ENCODE measurements around the gene IFT57. TPM values are rescaled to one million over a fixed set of nuclear protein-coding genes. Genes with fewer than 3 reads are reported as not detected.
"Not testable (repeated sequence)": the region's sequence is repeated elsewhere in the genome, so short reads cannot be mapped to it uniquely, and the experiment has no call there.

Gene IFT57
- total RNA-seq, 8 experiments from 2014 or later: 21.4 to 80.5 (median 29.2) TPM

DNA sequence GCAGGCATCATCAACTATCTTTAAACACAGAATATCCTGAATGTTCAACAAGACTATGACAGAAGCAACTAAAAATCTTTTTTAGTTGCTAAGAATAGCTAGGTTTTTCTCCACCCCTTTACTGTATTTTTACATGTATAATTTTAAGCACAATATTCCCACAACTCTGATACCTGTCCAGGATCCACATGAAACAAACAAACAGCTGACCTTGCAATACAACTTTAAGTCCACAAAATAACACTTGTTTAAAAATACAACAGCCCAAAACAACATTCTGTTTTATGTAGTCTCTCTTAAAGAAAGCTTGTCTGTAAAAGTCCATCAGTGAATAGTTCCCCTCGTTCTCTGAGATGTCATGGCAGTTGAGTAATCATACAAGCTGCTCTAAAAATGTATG, 41.1 kb downstream of the IFT57 start:
- no peak overlapping the region for H3K4me3 ChIP-seq
- H3K4me1 ChIP-seq (replicated peaks in 1 of 2): peaks cover 4 to 15% of the 10 kb centered on the region in 2 donors
- no peak for ATAC-seq (replicated peaks in 6 of 8)
- no peak overlapping the region for H3K27ac ChIP-seq
- in situ Hi-C loops (cut with MboI; ENCODE audit: low pct_unique_long_range_greater_than_20kb in 2 of 9, low sequenced_read_pairs in 9 of 9, unreplicated experiment in 9 of 9): no loop called here
- WGBS, 10 experiments: 43 to 86% (median 83%) methylated on average over 1 of the region's 1 CpG; no CpG with 5 or more reads in 2 of the 10 experiments

DNA sequence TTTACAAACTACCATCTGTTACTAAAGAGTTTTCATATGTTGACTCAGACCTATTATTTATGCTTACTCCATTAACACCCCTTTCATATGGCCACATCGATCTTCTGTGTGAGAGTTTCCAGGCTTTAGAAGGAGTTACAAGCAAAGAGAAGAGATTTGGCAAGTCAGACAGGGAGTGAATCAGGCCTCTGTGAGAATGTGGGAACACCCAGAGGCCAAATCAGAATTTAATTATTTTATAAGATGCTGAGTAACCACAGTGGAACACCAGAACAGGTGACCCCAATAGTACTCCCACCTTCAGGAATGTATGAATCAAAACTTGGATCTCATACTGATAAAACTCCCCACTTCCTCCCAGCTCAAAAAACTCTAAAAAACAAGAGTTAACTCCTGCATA, 42.0 kb downstream of the IFT57 start:
- peak; percentile 45 to 96 (median 62) for ATAC-seq (replicated peaks in 6 of 8)
- in situ Hi-C loops (cut with MboI; ENCODE audit: low pct_unique_long_range_greater_than_20kb in 2 of 9, low sequenced_read_pairs in 9 of 9, unreplicated experiment in 9 of 9): no loop called here

DNA sequence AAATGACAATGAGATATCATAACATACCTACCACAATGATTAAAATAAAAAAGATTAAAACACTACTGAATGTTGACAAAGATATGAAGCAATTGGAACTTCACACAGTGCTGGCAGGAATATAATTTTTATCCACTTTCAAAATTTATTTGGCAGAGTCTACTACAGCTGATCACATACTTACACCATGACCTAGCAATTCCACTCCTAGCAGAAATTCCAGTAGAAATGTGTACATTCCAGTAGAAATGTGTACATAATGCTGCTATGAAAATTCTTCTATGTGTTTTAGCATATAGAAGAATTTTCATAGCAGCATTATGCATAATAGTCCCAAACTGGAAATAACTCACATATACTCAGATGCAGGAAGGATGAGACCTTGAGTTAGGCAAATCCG, 43.5 kb downstream of the IFT57 start:
- in situ Hi-C loops (cut with MboI; ENCODE audit: low pct_unique_long_range_greater_than_20kb in 2 of 9, low sequenced_read_pairs in 9 of 9, unreplicated experiment in 9 of 9): no loop called here
- no peak overlapping the region for H3K27ac ChIP-seq
- WGBS, 10 experiments: 100% methylated on average over 1 of the region's 1 CpG; no CpG with 5 or more reads in 8 of the 10 experiments
- no peak overlapping the region for H3K4me3 ChIP-seq
- peak in 3 of 8 experiments; percentile 39 to 93 (median 41) for ATAC-seq (replicated peaks in 6 of 8)
- peaks cover 4 to 17% of the 10 kb centered on the region in 2 donors for H3K4me1 ChIP-seq (replicated peaks in 1 of 2)

More for the DNA sequence above, 42.0 kb downstream of the IFT57 start:
- Histone ChIP-seq H3K4me1 (replicated peaks in 1 of 2) (peaks cover 4 to 17% of the 10 kb centered on the region in 2 donors), H3K4me3 (no peak overlapping the region), H3K27ac (no peak overlapping the region)
- WGBS, 10 experiments: 0 to 67% (median 23%) methylated on average over 1 of the region's 1 CpG; no CpG with 5 or more reads in 4 of the 10 experiments

DNA sequence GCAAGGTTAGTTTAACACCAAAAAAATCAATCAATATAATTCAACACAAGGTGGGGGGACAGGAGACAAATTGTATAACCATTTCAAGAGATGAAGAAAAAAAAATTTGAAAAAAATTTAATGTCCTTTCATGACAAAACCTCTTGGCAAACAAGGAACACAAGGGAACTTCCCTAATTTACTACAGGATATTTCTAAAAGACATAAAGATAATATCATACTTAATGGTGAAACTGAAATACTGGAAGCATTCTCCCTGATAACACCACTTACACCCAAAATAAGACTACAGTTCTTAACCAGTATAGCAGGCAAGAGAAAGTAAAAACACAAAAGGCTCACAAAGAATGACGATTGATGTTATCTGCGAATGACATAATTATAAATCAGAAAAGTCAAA, 44.7 kb downstream of the IFT57 start:
- WGBS, 10 experiments: 89 to 100% (median 100%) methylated on average over 1 to 2 of the region's 2 CpGs; no CpG with 5 or more reads in 2 of the 10 experiments
- ATAC-seq (replicated peaks in 6 of 8): no peak
- in situ Hi-C loops (cut with MboI; ENCODE audit: low pct_unique_long_range_greater_than_20kb in 2 of 9, low sequenced_read_pairs in 9 of 9, unreplicated experiment in 9 of 9): no loop called here
- Histone ChIP-seq H3K4me1 (replicated peaks in 1 of 2) (peaks cover 4 to 17% of the 10 kb centered on the region in 2 donors), H3K4me3 (no peak overlapping the region), H3K27ac (no peak overlapping the region)

DNA sequence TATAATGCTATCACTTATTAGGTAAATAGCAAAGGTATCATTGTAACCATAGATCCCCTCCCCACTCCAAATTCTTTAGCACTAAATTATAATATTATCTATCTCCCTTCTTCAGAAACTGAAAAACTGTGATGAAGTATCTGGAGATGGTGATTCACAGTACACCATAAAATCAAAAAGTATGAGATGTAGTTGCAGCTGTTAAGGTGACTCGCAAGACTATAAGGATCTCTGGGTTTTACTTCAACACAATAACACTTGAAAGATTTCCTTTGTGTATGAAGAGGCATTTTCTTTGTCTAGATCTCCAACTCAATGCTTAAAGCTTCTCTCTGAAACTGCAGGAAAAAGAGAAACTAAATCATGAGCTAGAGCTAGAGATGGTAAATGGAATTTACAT, 46.9 kb downstream of the IFT57 start:
- H3K27ac ChIP-seq: no peak overlapping the region
- no peak overlapping the region for H3K4me3 ChIP-seq
- in situ Hi-C loops (cut with MboI; ENCODE audit: low pct_unique_long_range_greater_than_20kb in 2 of 9, low sequenced_read_pairs in 9 of 9, unreplicated experiment in 9 of 9): no loop called here
- no peak for ATAC-seq (replicated peaks in 6 of 8)
- WGBS, 10 experiments: 75 to 100% (median 94%) methylated on average over 1 of the region's 1 CpG; no CpG with 5 or more reads in 2 of the 10 experiments
- H3K4me1 ChIP-seq (replicated peaks in 1 of 2): peaks cover 0 to 14% of the 10 kb centered on the region in 2 donors

DNA sequence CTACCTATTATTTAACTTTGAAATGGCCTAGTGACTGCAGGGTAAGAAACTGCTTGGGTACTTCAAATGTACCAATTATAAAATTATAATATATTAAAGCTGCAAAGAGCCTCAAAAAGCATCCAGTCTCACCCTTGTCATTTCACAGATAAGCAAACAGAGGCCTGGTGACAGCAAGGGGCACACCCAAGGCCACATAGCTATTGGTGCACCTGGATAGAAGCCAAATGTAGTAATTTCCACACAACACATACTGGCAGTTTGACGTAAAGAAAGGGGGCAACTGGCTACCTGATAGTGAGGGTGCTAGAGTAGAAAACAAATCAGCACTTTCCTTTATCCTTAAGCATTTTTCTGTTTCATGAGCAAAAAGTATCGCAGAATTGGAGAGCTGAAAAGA, 51.1 kb downstream of the IFT57 start:
- in situ Hi-C loops (cut with MboI; ENCODE audit: low pct_unique_long_range_greater_than_20kb in 2 of 9, low sequenced_read_pairs in 9 of 9, unreplicated experiment in 9 of 9): no loop called here
- Histone ChIP-seq H3K4me1 (replicated peaks in 1 of 2) (peaks cover 0 to 2% of the 10 kb centered on the region in 2 donors), H3K4me3 (no peak overlapping the region), H3K27ac (no peak overlapping the region)
- ATAC-seq (replicated peaks in 6 of 8): no peak
- 33 to 100% (median 100%) methylated on average over 1 to 2 of the region's 2 CpGs; no CpG with 5 or more reads in 5 of the 10 experiments for WGBS, 10 experiments

DNA sequence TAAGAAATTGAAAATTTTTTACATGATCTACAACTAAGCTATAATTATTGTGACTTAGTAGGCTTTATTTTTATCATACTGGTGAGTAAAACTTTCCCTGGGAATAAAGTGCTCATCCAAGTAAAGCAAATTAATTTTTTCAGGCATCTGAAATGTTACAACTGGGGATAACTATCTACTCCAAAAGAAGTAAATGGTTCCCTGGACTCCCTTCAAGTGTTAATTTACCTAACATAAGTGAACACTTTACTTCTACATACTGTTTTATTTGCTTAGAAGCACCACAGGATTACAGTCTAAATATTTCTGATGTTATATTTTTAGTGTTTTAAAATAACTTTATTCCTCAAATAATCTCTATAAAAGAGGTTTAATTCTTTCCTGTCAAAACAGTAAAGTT, 57.8 kb downstream of the IFT57 start:
- Histone ChIP-seq H3K4me1 (replicated peaks in 1 of 2) (peaks cover 0 to 6% of the 10 kb centered on the region in 2 donors), H3K4me3 (no peak overlapping the region), H3K27ac (no peak overlapping the region)
- no peak for ATAC-seq (replicated peaks in 6 of 8)
- in situ Hi-C loops (cut with MboI; ENCODE audit: low pct_unique_long_range_greater_than_20kb in 2 of 9, low sequenced_read_pairs in 9 of 9, unreplicated experiment in 9 of 9): no loop called here

DNA sequence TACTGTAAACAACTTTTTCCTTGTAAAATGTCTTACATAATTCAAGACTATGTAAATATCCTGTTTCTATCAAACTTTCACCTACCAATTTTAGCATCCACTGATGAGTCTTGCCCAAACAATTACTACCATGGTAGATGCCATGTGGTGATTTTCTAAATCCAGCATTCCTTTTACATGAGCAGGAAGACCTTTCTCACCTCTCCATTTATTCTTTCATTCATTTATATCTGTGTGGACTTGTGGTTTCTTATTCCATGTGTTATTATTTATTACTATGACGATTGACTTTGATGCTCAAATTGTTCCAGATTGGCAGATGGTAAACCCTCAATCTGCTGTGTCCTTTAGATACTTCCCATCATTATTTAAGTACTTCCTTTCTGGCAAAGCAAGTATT, 62.4 kb downstream of the IFT57 start:
- peaks cover 0 to 3% of the 10 kb centered on the region in 2 donors for H3K4me1 ChIP-seq (replicated peaks in 1 of 2)
- H3K27ac ChIP-seq: no peak overlapping the region
- WGBS, 10 experiments: 14 to 100% (median 79%) methylated on average over 1 of the region's 1 CpG; no CpG with 5 or more reads in 2 of the 10 experiments
- ATAC-seq (replicated peaks in 6 of 8): no peak
- in situ Hi-C loops (cut with MboI; ENCODE audit: low pct_unique_long_range_greater_than_20kb in 2 of 9, low sequenced_read_pairs in 9 of 9, unreplicated experiment in 9 of 9): no loop called here
- H3K4me3 ChIP-seq: no peak overlapping the region

DNA sequence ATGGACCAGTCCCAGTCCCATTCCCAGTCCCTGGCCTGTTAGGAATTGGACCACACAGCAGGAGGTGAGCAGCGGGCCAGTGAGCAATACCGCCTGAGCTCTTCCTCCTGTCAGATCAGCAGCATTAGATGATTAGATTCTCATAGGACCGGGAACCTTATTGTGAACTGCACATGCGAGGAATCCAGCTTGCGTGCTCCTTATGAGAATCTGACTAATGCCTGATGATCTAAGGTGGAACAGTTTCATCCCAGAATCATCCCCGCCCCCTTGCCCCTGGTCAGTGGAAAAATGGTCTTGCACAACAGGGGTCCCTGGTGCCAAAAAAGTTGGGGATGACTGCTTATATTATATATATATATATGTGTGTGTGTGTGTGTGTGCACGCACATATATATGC, 63.1 kb downstream of the IFT57 start:
- in situ Hi-C loops (cut with MboI; ENCODE audit: low pct_unique_long_range_greater_than_20kb in 2 of 9, low sequenced_read_pairs in 9 of 9, unreplicated experiment in 9 of 9): no loop called here
- WGBS, 10 experiments: 60 to 100% (median 96%) methylated on average over 1 to 7 of the region's 7 CpGs; no CpG with 5 or more reads in 3 of the 10 experiments
- Histone ChIP-seq H3K4me3 (no peak overlapping the region), H3K4me1 (replicated peaks in 1 of 2) (peaks cover 0 to 3% of the 10 kb centered on the region in 2 donors), H3K27ac (no peak overlapping the region)
- ATAC-seq (replicated peaks in 6 of 8): peak in 2 of 8 experiments; percentile 39 to 94

DNA sequence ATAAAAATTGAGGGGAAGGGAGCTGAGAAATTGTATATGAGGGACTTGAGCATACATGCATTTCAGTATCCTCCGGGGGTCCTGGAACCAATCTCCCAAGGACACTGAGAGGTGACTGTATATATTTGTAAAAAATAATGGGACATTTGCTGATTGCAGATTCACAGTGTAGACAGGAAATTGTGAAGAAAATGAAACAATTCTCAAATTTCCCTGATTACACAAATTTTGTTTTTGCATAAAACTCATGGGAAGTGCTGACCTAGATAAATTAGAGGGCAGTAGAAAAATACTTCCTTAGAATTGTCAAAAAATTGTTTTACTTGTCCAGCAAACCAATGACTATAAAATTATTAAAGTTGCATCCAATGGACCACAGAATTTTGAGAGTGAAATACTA, 64.0 kb downstream of the IFT57 start:
- Histone ChIP-seq H3K4me1 (replicated peaks in 1 of 2) (peaks cover 0 to 3% of the 10 kb centered on the region in 2 donors), H3K27ac (no peak overlapping the region), H3K4me3 (no peak overlapping the region)
- in situ Hi-C loops (cut with MboI; ENCODE audit: low pct_unique_long_range_greater_than_20kb in 2 of 9, low sequenced_read_pairs in 9 of 9, unreplicated experiment in 9 of 9): no loop called here
- no peak for ATAC-seq (replicated peaks in 6 of 8)
- WGBS, 10 experiments: 80 to 100% (median 93%) methylated on average over 1 of the region's 1 CpG; no CpG with 5 or more reads in 6 of the 10 experiments

DNA sequence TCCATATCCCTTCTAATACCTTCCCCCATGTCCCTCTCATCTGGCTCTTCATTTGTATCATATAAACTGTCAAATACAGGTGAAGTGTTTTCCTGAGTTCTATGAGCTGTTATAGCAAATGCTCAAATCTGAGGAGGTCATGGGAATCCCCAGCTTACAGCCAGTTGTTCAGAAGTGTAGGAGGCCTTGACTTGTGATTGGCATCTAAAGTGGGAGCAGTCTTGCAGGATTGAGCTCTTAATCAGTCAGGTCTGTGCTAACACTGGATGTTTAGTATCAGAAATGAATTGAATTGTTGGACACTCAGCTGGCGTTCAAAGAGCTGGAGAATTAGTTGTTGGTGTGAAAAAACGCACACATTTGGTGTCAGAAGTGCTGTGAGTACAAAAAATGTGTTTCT, 65.0 kb downstream of the IFT57 start:
- 42 to 100% (median 83%) methylated on average over 1 to 2 of the region's 2 CpGs; no CpG with 5 or more reads in 1 of the 10 experiments for WGBS, 10 experiments
- no peak overlapping the region for H3K4me3 ChIP-seq
- H3K4me1 ChIP-seq (replicated peaks in 1 of 2): peaks cover 0 to 3% of the 10 kb centered on the region in 2 donors
- in situ Hi-C loops (cut with MboI; ENCODE audit: low pct_unique_long_range_greater_than_20kb in 2 of 9, low sequenced_read_pairs in 9 of 9, unreplicated experiment in 9 of 9): no loop called here
- ATAC-seq (replicated peaks in 6 of 8): no peak
- no peak overlapping the region for H3K27ac ChIP-seq

DNA sequence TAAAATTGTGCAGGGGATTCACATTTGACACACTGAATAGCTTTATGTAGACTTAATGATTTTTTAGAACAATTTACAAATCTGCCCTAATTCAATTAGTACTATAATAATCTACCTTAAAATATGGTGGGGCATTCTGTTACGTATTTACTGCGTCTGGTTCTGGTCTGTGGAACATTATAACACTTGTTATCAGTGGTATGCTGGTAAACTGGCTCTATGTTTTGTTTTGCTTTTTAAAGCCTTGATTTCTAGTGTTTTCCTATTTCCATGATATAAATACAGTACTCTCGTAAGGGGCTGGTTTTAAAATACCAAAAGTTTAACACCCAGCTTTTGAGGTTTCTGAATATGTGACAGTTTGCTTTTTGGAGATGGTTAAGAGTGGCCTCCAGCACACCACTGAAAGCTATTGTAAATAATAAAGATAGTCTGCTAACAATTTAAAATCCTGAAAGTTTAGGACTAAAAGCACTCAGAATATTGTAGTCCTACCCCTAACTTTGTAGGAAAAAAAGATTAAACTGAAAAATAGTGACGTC, 65.8 kb downstream of the IFT57 start:
- in situ Hi-C loops (cut with MboI; ENCODE audit: low pct_unique_long_range_greater_than_20kb in 2 of 9, low sequenced_read_pairs in 9 of 9, unreplicated experiment in 9 of 9): no loop called here
- ATAC-seq (replicated peaks in 6 of 8): no peak
- 76 to 100% (median 99%) methylated on average over 1 to 4 of the region's 4 CpGs for WGBS, 10 experiments
- H3K4me3 ChIP-seq: no peak overlapping the region
- no peak overlapping the region for H3K27ac ChIP-seq
- H3K4me1 ChIP-seq (replicated peaks in 1 of 2): peaks cover 0 to 3% of the 10 kb centered on the region in 2 donors

DNA sequence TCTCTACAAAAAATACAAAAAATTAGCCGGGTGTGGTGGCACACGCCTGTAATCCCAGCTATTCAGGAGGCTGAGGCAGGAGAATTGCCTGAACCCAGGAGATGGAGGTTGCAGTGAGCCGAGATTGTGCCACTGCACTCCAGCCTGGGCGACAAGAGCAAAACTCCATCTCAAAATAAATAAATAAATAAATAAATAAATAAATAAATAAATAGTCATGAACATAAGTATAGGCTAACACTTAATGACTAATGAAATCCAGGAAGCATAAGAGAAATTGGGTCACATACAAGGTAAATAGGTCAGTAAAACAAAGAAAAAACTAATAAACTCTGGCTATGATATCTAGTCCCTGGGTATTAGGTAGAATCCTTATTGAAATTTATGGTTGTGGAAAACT, 66.6 kb downstream of the IFT57 start:
- H3K27ac ChIP-seq; in situ Hi-C loops (cut with MboI; ENCODE audit: low pct_unique_long_range_greater_than_20kb in 2 of 9, low sequenced_read_pairs in 9 of 9, unreplicated experiment in 9 of 9); H3K4me3 ChIP-seq; H3K4me1 ChIP-seq (replicated peaks in 1 of 2); ATAC-seq (replicated peaks in 6 of 8): not testable (repeated sequence)
- 40 to 100% (median 93%) methylated on average over 1 to 4 of the region's 4 CpGs; no CpG with 5 or more reads in 3 of the 10 experiments for WGBS, 10 experiments

DNA sequence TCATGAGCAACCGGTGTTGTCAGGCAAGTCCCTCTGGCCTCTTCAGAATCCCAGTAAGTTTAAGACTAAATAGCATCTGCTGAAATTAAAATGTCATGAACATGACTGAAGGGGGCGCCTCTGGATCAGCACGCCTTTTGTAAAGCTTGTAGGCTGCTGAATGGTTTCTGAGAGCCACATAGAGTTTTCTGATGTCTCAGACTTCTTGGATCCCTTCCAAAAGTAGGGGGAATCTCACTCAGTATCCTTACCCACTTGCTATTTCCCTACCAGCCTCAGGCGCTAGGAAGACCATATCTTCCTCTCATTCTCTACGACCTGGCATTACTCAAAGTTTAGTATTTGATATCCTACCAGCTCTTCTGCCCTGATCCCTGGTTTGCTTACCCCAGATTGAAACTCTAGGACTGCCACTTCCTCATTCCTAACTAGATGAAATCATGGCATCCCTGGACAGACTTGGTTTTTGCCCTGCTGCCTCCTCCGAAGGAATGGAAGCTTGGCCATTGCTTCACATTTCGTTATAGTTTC, 68.7 kb downstream of the IFT57 start:
- no peak overlapping the region for H3K4me3 ChIP-seq
- 59 to 100% (median 100%) methylated on average over 1 to 5 of the region's 7 CpGs; no CpG with 5 or more reads in 1 of the 10 experiments for WGBS, 10 experiments
- no peak overlapping the region for H3K27ac ChIP-seq
- H3K4me1 ChIP-seq (replicated peaks in 1 of 2): peaks cover 0 to 3% of the 10 kb centered on the region in 2 donors
- in situ Hi-C loops (cut with MboI; ENCODE audit: low pct_unique_long_range_greater_than_20kb in 2 of 9, low sequenced_read_pairs in 9 of 9, unreplicated experiment in 9 of 9): no loop called here
- peak in 4 of 8 experiments; percentile 25 to 78 (median 76) for ATAC-seq (replicated peaks in 6 of 8)
